SK-N-SH (cell line): ENCODE results near the gene PALS2. TPM values are rescaled to one million over a fixed set of nuclear protein-coding genes. Genes with fewer than 3 reads are reported as not detected.

Experiments
- CTCF ChIA-PET: fragments of 300-600, 350-600 bp; formaldehyde crosslinking; extraction: SDS; loops from one replicate; lab custom pipeline; 2021; lab: Yijun Ruan, JAX
- POLR2A ChIA-PET: fragments of 350-600 bp; sonication (Branson Sonifier 250); formaldehyde crosslinking; extraction: SDS; loops from one replicate; lab custom pipeline; 2020; ENCODE audit warnings: antibody characterized with exemption, inconsistent platforms; lab: Yijun Ruan, JAX
- DNase-seq: peaks from one replicate; pipeline ENCODE4 v3.0.0; 2012
- H2AFZ ChIP-seq: fragments of 200-600 bp; sonication (generic); 2 replicates; pipeline ENCODE4 v1.8.1; 2016; ENCODE audit warnings: antibody characterized with exemption, mild to moderate bottlenecking, low read depth
- H3F3A ChIP-seq: fragments of 200-600 bp; sonication (generic); replicated peaks from 2 replicates; pipeline ENCODE3; 2016; ENCODE audit warnings: antibody characterized with exemption, mild to moderate bottlenecking; ENCODE audit not compliant: insufficient read depth
- H3K27ac ChIP-seq, 2 experiments: fragments of 200-500 bp in 1 of 2; fragments of 200-600 bp in 1 of 2; sonication (Bioruptor generic) in 1 of 2; sonication (generic), shearing (Covaris generic) in 1 of 2; 2 replicates each; pipeline versions ENCODE4 v1.5.1 to v1.6.1; 2014 to 2016; ENCODE audit warnings: low read depth in 2 of 2, inconsistent platforms in 1 of 2, low read length in 1 of 2, mild to moderate bottlenecking in 1 of 2, mixed read lengths in 1 of 2
- H3K27me3 ChIP-seq: fragments of 200-600 bp; sonication (generic), shearing (Covaris generic); 2 replicates; pipeline ENCODE4 v1.6.1; 2016; ENCODE audit warnings: mixed run types; ENCODE audit not compliant: insufficient read depth
- H3K36me3 ChIP-seq, 2 experiments: fragments of 200-500 bp in 1 of 2; fragments of 200-600 bp in 1 of 2; sonication (Bioruptor generic) in 1 of 2; sonication (generic) in 1 of 2; replicated peaks in 1 of 2; 2 replicates each; pipeline versions ENCODE3 to v1.5.1; 2014 to 2016; ENCODE audit warnings: low read length in 1 of 2, mild to moderate bottlenecking in 1 of 2; ENCODE audit not compliant: insufficient read depth in 2 of 2, control insufficient read depth in 1 of 2
- H3K4me1 ChIP-seq, 2 experiments: fragments of 200-500 bp in 1 of 2; fragments of 200-600 bp in 1 of 2; sonication (Bioruptor generic) in 1 of 2; sonication (generic), shearing (Covaris generic) in 1 of 2; 2 replicates each; pipeline versions ENCODE4 v1.5.1 to v1.6.1; 2014 to 2016; ENCODE audit warnings: low read depth in 1 of 2, low read length in 1 of 2, mixed run types in 1 of 2; ENCODE audit not compliant: insufficient read depth in 2 of 2, control insufficient read depth in 1 of 2
- H3K4me2 ChIP-seq: fragments of 200-600 bp; sonication (generic), shearing (Covaris generic); 2 replicates; pipeline ENCODE4 v1.6.1; 2017; ENCODE audit warnings: mixed run types
- H3K4me3 ChIP-seq, 2 experiments: fragments of 200-500 bp in 1 of 2; fragments of 200-600 bp in 1 of 2; sonication (Bioruptor generic) in 1 of 2; sonication (generic), shearing (Covaris generic) in 1 of 2; 2 replicates each; pipeline versions ENCODE4 v1.5.1 to v1.8.1; 2014 to 2016; ENCODE audit warnings: low read depth in 2 of 2, inconsistent platforms in 1 of 2, low read length in 1 of 2, mild to moderate bottlenecking in 1 of 2, mixed read lengths in 1 of 2, moderate library complexity in 1 of 2
- H3K79me2 ChIP-seq: fragments of 200-600 bp; sonication (generic); 2 replicates; pipeline ENCODE4 v1.8.1; 2017; ENCODE audit warnings: mild to moderate bottlenecking; ENCODE audit not compliant: insufficient read depth
- H3K9ac ChIP-seq: fragments of 200-600 bp; sonication (generic); 2 replicates; pipeline ENCODE4 v1.6.1; 2017; ENCODE audit warnings: mixed run types
- H3K9me2 ChIP-seq: fragments of 200-600 bp; sonication (generic); 2 replicates; pipeline ENCODE4 v1.6.1; 2017; ENCODE audit warnings: mixed run types
- H3K9me3 ChIP-seq: fragments of 200-600 bp; sonication (generic); 2 replicates; pipeline ENCODE4 v1.6.1; 2017; ENCODE audit warnings: mixed run types, mild to moderate bottlenecking, moderate library complexity
- H4K20me1 ChIP-seq: fragments of 200-600 bp; sonication (generic); 2 replicates; pipeline ENCODE4 v1.6.1; 2017; ENCODE audit warnings: mild to moderate bottlenecking, mixed run types; ENCODE audit not compliant: insufficient read depth
- EP300 ChIP-seq, 2 experiments: IDR thresholded peaks; 2 replicates each; pipeline versions ENCODE4 v1.4.0 to v1.6.1; 2012; ENCODE audit warnings: borderline replicate concordance in 1 of 2, low read depth in 1 of 2, low read length in 1 of 2
- EZH2phosphoT487 ChIP-seq: fragments of 200-600 bp; sonication (generic); IDR thresholded peaks from 2 replicates; pipeline ENCODE4 v1.6.1; 2017; ENCODE audit warnings: low read depth, mixed run types, mild to moderate bottlenecking, antibody characterized with exemption, moderate library complexity, borderline replicate concordance
- FOSL2 ChIP-seq: IDR thresholded peaks from 2 replicates; pipeline ENCODE4 v1.4.0; 2012; ENCODE audit warnings: low read depth, mild to moderate bottlenecking, moderate library complexity, borderline replicate concordance
- FOXJ3 ChIP-seq: sonication (generic); formaldehyde crosslinking; IDR thresholded peaks from 2 replicates; pipeline ENCODE4 v1.5.1; 2020; ENCODE audit warnings: mild to moderate bottlenecking, missing genetic modification reagents
- FOXM1 ChIP-seq: IDR thresholded peaks from 2 replicates; pipeline ENCODE4 v1.4.0; 2012; ENCODE audit warnings: low read depth, mild to moderate bottlenecking
- GATA2 ChIP-seq: sonication (generic); formaldehyde crosslinking; IDR thresholded peaks from 2 replicates; pipeline ENCODE4 v1.5.0; 2020; ENCODE audit warnings: mild to moderate bottlenecking, missing genetic modification reagents
- JUND ChIP-seq: IDR thresholded peaks from 2 replicates; pipeline ENCODE4 v1.4.0; 2012
- MEF2A ChIP-seq: IDR thresholded peaks from 2 replicates; pipeline ENCODE4 v1.4.0; 2012; ENCODE audit warnings: low read depth, borderline replicate concordance
- MXI1 ChIP-seq: IDR thresholded peaks from 2 replicates; pipeline ENCODE4 v1.6.1; 2012; ENCODE audit warnings: mild to moderate bottlenecking, low read depth, low read length, improper control_type of control experiment
- NRF1 ChIP-seq: IDR thresholded peaks from 2 replicates; pipeline ENCODE4 v1.6.1; 2012; ENCODE audit warnings: low read depth, mild to moderate bottlenecking, low read length
- RAD21 ChIP-seq: IDR thresholded peaks from 2 replicates; pipeline ENCODE4 v1.6.1; 2012; ENCODE audit warnings: mild to moderate bottlenecking, low read length
- RCOR1 ChIP-seq: fragments of 150-350 bp; IDR thresholded peaks from 2 replicates; pipeline ENCODE4 v1.6.1; 2017; ENCODE audit warnings: antibody characterized with exemption, low read length
- RXRA ChIP-seq: IDR thresholded peaks from 2 replicates; pipeline ENCODE4 v1.4.0; 2012; ENCODE audit warnings: low read depth, mild to moderate bottlenecking, borderline replicate concordance
- TCF12 ChIP-seq: IDR thresholded peaks from 2 replicates; pipeline ENCODE4 v1.4.0; 2012
- TEAD4 ChIP-seq: IDR thresholded peaks from 2 replicates; pipeline ENCODE4 v1.4.0; 2012; ENCODE audit warnings: mild to moderate bottlenecking, borderline replicate concordance; ENCODE audit not compliant: insufficient read depth
- YY1 ChIP-seq: IDR thresholded peaks from 2 replicates; pipeline ENCODE4 v1.4.0; 2012; ENCODE audit warnings: low read depth, mild to moderate bottlenecking
- WGBS: methylation state at CpG from one replicate; pipeline ENCODE4 v1.1.6; 2017; ENCODE audit warnings: low lambda C conversion rate; 5-methylcytosine and 5-hydroxymethylcytosine counted together
- polyA plus RNA-seq, 3 experiments: library from polyadenylated mRNA; depleted of rRNA; stranded (reverse); fragments of >200 nt; gene quantifications; 2 replicates each; pipeline ENCODE4 v1.2.3, GENCODE V29; 2012
- TF ChIP-seq, protein P1 (sequence below): IDR thresholded peaks from 2 replicates; pipeline ENCODE4; 2012
- TF ChIP-seq, protein P2 (sequence below): IDR thresholded peaks from 2 replicates; pipeline ENCODE4 v1.4.0; 2012; ENCODE audit warnings: low read depth, borderline replicate concordance
- TF ChIP-seq, protein P3 (sequence below): fragments of 200-600 bp; sonication (generic); IDR thresholded peaks from 2 replicates; pipeline ENCODE4 v1.6.1; 2017; ENCODE audit warnings: antibody characterized with exemption, mild to moderate bottlenecking, moderate library complexity

The PALS2 gene
- polyA plus RNA-seq, 1 of the 3 experiments (the other 2 are of a cell fraction): 6.9 TPM

DNA sequence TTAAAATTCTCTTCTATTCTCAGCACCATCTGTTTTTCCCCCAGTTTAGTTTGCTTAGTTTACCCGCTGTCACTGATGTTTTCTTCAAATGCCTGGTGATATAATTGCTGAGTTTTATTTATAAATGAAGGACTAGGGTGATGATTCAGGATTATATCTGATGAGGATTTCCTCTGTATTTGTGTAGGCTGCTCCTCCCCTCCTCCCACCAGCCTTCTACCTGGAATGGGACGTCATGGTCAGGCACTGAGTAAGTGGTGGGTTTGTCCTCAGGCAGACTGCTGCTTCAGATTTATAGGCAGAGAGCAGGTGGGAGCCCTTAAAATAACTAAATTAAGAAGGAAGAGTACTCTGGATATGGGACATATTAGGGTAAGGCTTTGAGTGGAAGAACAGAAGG lies 35.8 kb downstream of the PALS2 start:
- no peaks in the 10 kb centered on the region for H3F3A ChIP-seq
- no peak overlapping the region for H3K27ac ChIP-seq
- no peak for DNase-seq
- no peak overlapping the region for H3K4me3 ChIP-seq
- no peaks in the 10 kb centered on the region for H3K9me2 ChIP-seq
- H3K4me1 ChIP-seq: peaks cover 0 to 3% of the 10 kb centered on the region in 2 experiments; a peak in 2 of 4 replicates
- ChIA-PET CTCF (no interaction called here), POLR2A (no interaction called here)
- WGBS: 89% methylated on average over 2 of the region's 2 CpGs
- H3K4me2 ChIP-seq: no peak overlapping the region
- H3K9me3 ChIP-seq: no peaks in the 10 kb centered on the region
- no peak overlapping the region for H2AFZ ChIP-seq
- H3K36me3 ChIP-seq: no peaks in the 10 kb centered on the region
- peaks cover 5% of the 10 kb centered on the region; the same call in 1 of the 2 replicates for H3K79me2 ChIP-seq
- no peak overlapping the region for H3K9ac ChIP-seq
- TF ChIP-seq, protein P1, sequence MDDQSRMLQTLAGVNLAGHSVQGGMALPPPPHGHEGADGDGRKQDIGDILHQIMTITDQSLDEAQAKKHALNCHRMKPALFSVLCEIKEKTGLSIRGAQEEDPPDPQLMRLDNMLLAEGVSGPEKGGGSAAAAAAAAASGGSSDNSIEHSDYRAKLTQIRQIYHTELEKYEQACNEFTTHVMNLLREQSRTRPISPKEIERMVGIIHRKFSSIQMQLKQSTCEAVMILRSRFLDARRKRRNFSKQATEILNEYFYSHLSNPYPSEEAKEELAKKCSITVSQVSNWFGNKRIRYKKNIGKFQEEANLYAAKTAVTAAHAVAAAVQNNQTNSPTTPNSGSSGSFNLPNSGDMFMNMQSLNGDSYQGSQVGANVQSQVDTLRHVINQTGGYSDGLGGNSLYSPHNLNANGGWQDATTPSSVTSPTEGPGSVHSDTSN: no peak
- TF ChIP-seq TCF12 (no peak), FOXJ3 (CRISPR knock-in tag) (no peak), JUND (no peak), FOXM1 (no peak), YY1 (no peak), MXI1 (no peak), RAD21 (no peak), NRF1 (no peak), RCOR1 (no peak), FOSL2 (no peak), GATA2 (CRISPR knock-in tag) (no peak), EP300 (IDR thresholded peaks at IDR 0.05; ENCODE audit: borderline replicate concordance in 1 of 2, low read depth in 1 of 2, low read length in 1 of 2) (no peak), TEAD4 (no peak), RXRA (no peak), MEF2A (no peak), EZH2phosphoT487 (no peak)
- TF ChIP-seq, protein P2, sequence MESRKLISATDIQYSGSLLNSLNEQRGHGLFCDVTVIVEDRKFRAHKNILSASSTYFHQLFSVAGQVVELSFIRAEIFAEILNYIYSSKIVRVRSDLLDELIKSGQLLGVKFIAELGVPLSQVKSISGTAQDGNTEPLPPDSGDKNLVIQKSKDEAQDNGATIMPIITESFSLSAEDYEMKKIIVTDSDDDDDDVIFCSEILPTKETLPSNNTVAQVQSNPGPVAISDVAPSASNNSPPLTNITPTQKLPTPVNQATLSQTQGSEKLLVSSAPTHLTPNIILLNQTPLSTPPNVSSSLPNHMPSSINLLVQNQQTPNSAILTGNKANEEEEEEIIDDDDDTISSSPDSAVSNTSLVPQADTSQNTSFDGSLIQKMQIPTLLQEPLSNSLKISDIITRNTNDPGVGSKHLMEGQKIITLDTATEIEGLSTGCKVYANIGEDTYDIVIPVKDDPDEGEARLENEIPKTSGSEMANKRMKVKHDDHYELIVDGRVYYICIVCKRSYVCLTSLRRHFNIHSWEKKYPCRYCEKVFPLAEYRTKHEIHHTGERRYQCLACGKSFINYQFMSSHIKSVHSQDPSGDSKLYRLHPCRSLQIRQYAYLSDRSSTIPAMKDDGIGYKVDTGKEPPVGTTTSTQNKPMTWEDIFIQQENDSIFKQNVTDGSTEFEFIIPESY: no peak
- TF ChIP-seq, protein P3, sequence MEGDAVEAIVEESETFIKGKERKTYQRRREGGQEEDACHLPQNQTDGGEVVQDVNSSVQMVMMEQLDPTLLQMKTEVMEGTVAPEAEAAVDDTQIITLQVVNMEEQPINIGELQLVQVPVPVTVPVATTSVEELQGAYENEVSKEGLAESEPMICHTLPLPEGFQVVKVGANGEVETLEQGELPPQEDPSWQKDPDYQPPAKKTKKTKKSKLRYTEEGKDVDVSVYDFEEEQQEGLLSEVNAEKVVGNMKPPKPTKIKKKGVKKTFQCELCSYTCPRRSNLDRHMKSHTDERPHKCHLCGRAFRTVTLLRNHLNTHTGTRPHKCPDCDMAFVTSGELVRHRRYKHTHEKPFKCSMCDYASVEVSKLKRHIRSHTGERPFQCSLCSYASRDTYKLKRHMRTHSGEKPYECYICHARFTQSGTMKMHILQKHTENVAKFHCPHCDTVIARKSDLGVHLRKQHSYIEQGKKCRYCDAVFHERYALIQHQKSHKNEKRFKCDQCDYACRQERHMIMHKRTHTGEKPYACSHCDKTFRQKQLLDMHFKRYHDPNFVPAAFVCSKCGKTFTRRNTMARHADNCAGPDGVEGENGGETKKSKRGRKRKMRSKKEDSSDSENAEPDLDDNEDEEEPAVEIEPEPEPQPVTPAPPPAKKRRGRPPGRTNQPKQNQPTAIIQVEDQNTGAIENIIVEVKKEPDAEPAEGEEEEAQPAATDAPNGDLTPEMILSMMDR: no peak
- H3K27me3 ChIP-seq: no peaks in the 10 kb centered on the region
- H4K20me1 ChIP-seq: no peaks in the 10 kb centered on the region
